H9 (cell line): ENCODE results near the gene DIS3. TPM values are rescaled to one million over a fixed set of nuclear protein-coding genes. Genes with fewer than 3 reads are reported as not detected.

Experiments
- DNase-seq: peaks from one replicate; pipeline ENCODE4 v3.0.0-alpha.2; 2017
- H2AFZ ChIP-seq: one replicate; pipeline ENCODE4 v1.6.1; 2013; ENCODE audit warnings: mild to moderate bottlenecking, low read length, control low read depth, moderate library complexity
- H2AK5ac ChIP-seq: 2 replicates; pipeline ENCODE4 v1.6.1; 2013; ENCODE audit warnings: low read length, control low read depth, mixed read lengths; ENCODE audit not compliant: insufficient read length
- H2BK120ac ChIP-seq: one replicate; pipeline ENCODE4 v1.6.1; 2013; ENCODE audit warnings: low read depth, mild to moderate bottlenecking, low read length, control low read depth, inconsistent platforms; ENCODE audit not compliant: poor library complexity, severe bottlenecking
- H2BK12ac ChIP-seq: 2 replicates; pipeline ENCODE4 v1.6.1; 2013; ENCODE audit warnings: low read length, control low read depth, mixed read lengths, low read depth; ENCODE audit not compliant: insufficient read length
- H2BK15ac ChIP-seq: 2 replicates; pipeline ENCODE4 v1.6.1; 2013; ENCODE audit warnings: low read depth, low read length, control low read depth
- H2BK20ac ChIP-seq: one replicate; pipeline ENCODE4 v1.6.1; 2013; ENCODE audit warnings: low read depth, mild to moderate bottlenecking, low read length, control low read depth, inconsistent platforms; ENCODE audit not compliant: poor library complexity, severe bottlenecking
- H2BK5ac ChIP-seq: 2 replicates; pipeline ENCODE4 v1.6.1; 2013; ENCODE audit warnings: low read length, control low read depth, mixed read lengths; ENCODE audit not compliant: insufficient read length
- H3K14ac ChIP-seq: 2 replicates; pipeline ENCODE4 v1.6.1; 2013; ENCODE audit warnings: low read length, control low read depth; ENCODE audit not compliant: insufficient read depth
- H3K18ac ChIP-seq: 2 replicates; pipeline ENCODE4 v1.6.1; 2013; ENCODE audit warnings: low read depth, mild to moderate bottlenecking, mixed read lengths, low read length, control low read depth; ENCODE audit not compliant: insufficient read length
- H3K23ac ChIP-seq: 2 replicates; pipeline ENCODE4 v1.6.1; 2013; ENCODE audit warnings: low read length, control low read depth, mixed read lengths, low read depth; ENCODE audit not compliant: insufficient read length
- H3K23me2 ChIP-seq: 2 replicates; pipeline ENCODE4 v1.6.1; 2013; ENCODE audit warnings: low read depth, mild to moderate bottlenecking, mixed read lengths, low read length, control low read depth; ENCODE audit not compliant: insufficient read length, poor library complexity, severe bottlenecking
- H3K27ac ChIP-seq: 2 replicates; pipeline ENCODE4 v1.5.1; 2013; ENCODE audit warnings: low read length, control low read depth, mixed read lengths, low read depth; ENCODE audit not compliant: insufficient read length
- H3K27me3 ChIP-seq: 2 replicates; pipeline ENCODE4 v1.6.1; 2013; ENCODE audit warnings: low read length, control low read depth, inconsistent platforms; ENCODE audit not compliant: insufficient read depth
- H3K4ac ChIP-seq: 2 replicates; pipeline ENCODE4 v1.6.1; 2013; ENCODE audit warnings: low read depth, mild to moderate bottlenecking, control low read depth, inconsistent platforms, low read length, moderate library complexity
- H3K4me1 ChIP-seq: 2 replicates; pipeline ENCODE4 v1.6.1; 2013; ENCODE audit warnings: low read length, control low read depth, inconsistent platforms; ENCODE audit not compliant: insufficient read depth
- H3K4me2 ChIP-seq: 2 replicates; pipeline ENCODE4 v1.6.1; 2013; ENCODE audit warnings: low read length, control low read depth, mixed read lengths; ENCODE audit not compliant: insufficient read length, insufficient read depth
- H3K56ac ChIP-seq: 2 replicates; pipeline ENCODE4 v1.6.1; 2013; ENCODE audit warnings: low read depth, mild to moderate bottlenecking, mixed read lengths, low read length, control low read depth; ENCODE audit not compliant: insufficient read length
- H3K79me1 ChIP-seq: 2 replicates; pipeline ENCODE4 v1.6.1; 2013; ENCODE audit warnings: low read depth, mild to moderate bottlenecking, moderate library complexity, low read length, control low read depth, inconsistent platforms; ENCODE audit not compliant: insufficient read depth, poor library complexity, severe bottlenecking
- H3K79me2 ChIP-seq: 2 replicates; pipeline ENCODE4 v1.6.1; 2013; ENCODE audit warnings: low read length, control low read depth, inconsistent platforms; ENCODE audit not compliant: insufficient read depth
- H3K9ac ChIP-seq: 2 replicates; pipeline ENCODE4 v1.6.1; 2013; ENCODE audit warnings: low read length, control low read depth, mixed read lengths; ENCODE audit not compliant: insufficient read length; ENCODE audit errors: extremely low read depth
- H3K9me3 ChIP-seq: one replicate; pipeline ENCODE4 v1.6.1; 2013; ENCODE audit warnings: low read depth, low read length, inconsistent platforms; ENCODE audit not compliant: control insufficient read depth
- H3T11ph ChIP-seq: one replicate; pipeline ENCODE4 v1.6.1; 2013; ENCODE audit warnings: mild to moderate bottlenecking, low read length, control low read depth, inconsistent platforms
- H4K20me1 ChIP-seq: one replicate; pipeline ENCODE4 v1.6.1; 2013; ENCODE audit not compliant: control insufficient read depth, insufficient read length, insufficient read depth
- H4K5ac ChIP-seq: 2 replicates; pipeline ENCODE4 v1.6.1; 2013; ENCODE audit warnings: low read depth, mild to moderate bottlenecking, mixed read lengths, low read length, control low read depth; ENCODE audit not compliant: insufficient read length
- H4K8ac ChIP-seq: replicated peaks from 2 replicates; pipeline ENCODE4 v1.6.1; 2013; ENCODE audit warnings: low read length, control low read depth, mixed read lengths, low read depth; ENCODE audit not compliant: insufficient read length
- H4K91ac ChIP-seq: 2 replicates; pipeline ENCODE4 v1.6.1; 2013; ENCODE audit warnings: low read depth, mild to moderate bottlenecking, moderate library complexity, mixed read lengths, low read length, control low read depth; ENCODE audit not compliant: insufficient read length
- H3K27ac Mint-ChIP-seq, 3 experiments: 2 replicates in 2 of 3; 3 replicates in 1 of 3; pipeline ENCODE4 v1.8.0; 2020 to 2021; ENCODE audit warnings: mixed read lengths in 3 of 3, mild to moderate bottlenecking in 1 of 3, moderate library complexity in 1 of 3
- H3K27me3 Mint-ChIP-seq: 2 replicates; pipeline ENCODE4 v1.8.0; 2021; ENCODE audit warnings: low read depth, mild to moderate bottlenecking, moderate library complexity, mixed read lengths
- H3K36me3 Mint-ChIP-seq, 3 experiments: 2 replicates in 2 of 3; 3 replicates in 1 of 3; pipeline ENCODE4 v1.8.0; 2020 to 2021; ENCODE audit warnings: low read depth in 3 of 3, mixed read lengths in 3 of 3; ENCODE audit not compliant: insufficient read depth in 1 of 3
- H3K4me1 Mint-ChIP-seq, 2 experiments: 2 replicates each; pipeline ENCODE4 v1.8.0; 2020; ENCODE audit warnings: mixed read lengths in 2 of 2
- H3K4me3 Mint-ChIP-seq, 2 experiments: 2 replicates in 1 of 2; 3 replicates in 1 of 2; pipeline ENCODE4 v1.8.0; 2020 to 2021; ENCODE audit warnings: mild to moderate bottlenecking in 2 of 2, mixed read lengths in 2 of 2, moderate library complexity in 1 of 2
- H3K9me3 Mint-ChIP-seq, 2 experiments: 2 replicates in 1 of 2; 3 replicates in 1 of 2; pipeline ENCODE4 v1.8.0; 2020; ENCODE audit warnings: mild to moderate bottlenecking in 2 of 2, mixed read lengths in 2 of 2, moderate library complexity in 1 of 2
- CTCF ChIP-seq: fragments of 200-600 bp; sonication (generic); conservative IDR thresholded peaks from 3 replicates; pipeline ENCODE4 v1.8.0; 2021; ENCODE audit warnings: antibody characterized with exemption, mild to moderate bottlenecking
- WGBS: extraction: QIAGEN DNeasy Blood & Tissue Kit; methylation state at CpG from one replicate; pipeline ENCODE4 v1.1.7; 2013; ENCODE audit warnings: missing lambda C conversion rate, low lambda C conversion rate, mixed read lengths; ENCODE audit not compliant: insufficient read length; ENCODE audit errors: extremely low coverage; 5-methylcytosine and 5-hydroxymethylcytosine counted together
- total RNA-seq: library from RNA; stranded (reverse); gene quantifications from 2 replicates; pipeline ENCODE4 v1.2.1, GENCODE V29; 2021

DIS3 gene
- total RNA-seq, 1 experiment from 2014 or later: 47.3 TPM

GRCh38 chr13:72754111-72754510 lies 27.6 kb downstream of the DIS3 start:
- Histone ChIP-seq H3T11ph (no peak overlapping the region), H3K4me1 (no peaks in the 10 kb centered on the region), H3K18ac (no peak overlapping the region), H4K20me1 (no peaks in the 10 kb centered on the region), H2AFZ (no peak overlapping the region), H2BK5ac (no peak overlapping the region), H4K5ac (no peak overlapping the region), H3K9me3 (no peaks in the 10 kb centered on the region), H2BK20ac (no peak overlapping the region), H2BK15ac (no peak overlapping the region), H3K4me2 (no peak overlapping the region), H4K91ac (no peak overlapping the region), H3K56ac (no peak overlapping the region), H2BK120ac (no peak overlapping the region), H3K14ac (no peak overlapping the region), H3K4ac (no peak overlapping the region), H3K27me3 (no peaks in the 10 kb centered on the region), H2BK12ac (no peak overlapping the region), H3K9ac (no peak overlapping the region), H3K79me2 (no peaks in the 10 kb centered on the region), H3K23ac (no peak overlapping the region), H4K8ac (no peak overlapping the region), H3K23me2 (no peaks in the 10 kb centered on the region), H2AK5ac (no peak overlapping the region), H3K27ac (no peak overlapping the region), H3K79me1 (no peaks in the 10 kb centered on the region)
- DNase-seq: no peak
- H3K36me3 Mint-ChIP-seq: peaks cover 22 to 69% (median 46%) of the 10 kb centered on the region in 3 experiments
- H3K27me3 Mint-ChIP-seq: no peaks in the 10 kb centered on the region
- no peaks in the 10 kb centered on the region for H3K9me3 Mint-ChIP-seq
- peak overlapping the region in 1 of 3 experiments; percentile 34; a peak in 1 of 7 replicates for H3K27ac Mint-ChIP-seq
- H3K4me3 Mint-ChIP-seq: no peak overlapping the region
- WGBS: no CpG with 5 or more reads among the region's 6 CpGs
- no peaks in the 10 kb centered on the region for H3K4me1 Mint-ChIP-seq
- TF ChIP-seq CTCF: no peak
